ENCODE measurements around the gene SKA1.

Gene SKA1

GRCh38 chr18:50372743-50373142 lies 2.1 kb upstream of the SKA1 start:
- H3K4me3 ChIP-seq (ENCODE audit: low read depth, low read length), result no peak overlapping the region
- TF ChIP-seq MAX (IDR thresholded peaks at IDR 0.05; ENCODE audit: low read depth, low read length), result no peak
- no peak for TF ChIP-seq MYC (IDR thresholded peaks at IDR 0.05; ENCODE audit: low read depth, low read length)
- TF ChIP-seq POLR2A (IDR thresholded peaks at IDR 0.05; ENCODE audit: extremely low read depth, insufficient read length), result no peak
- no peak for TF ChIP-seq CTCF (IDR thresholded peaks at IDR 0.05; ENCODE audit: low read depth, low read length)
- peak; percentile 32 for DNase-seq (ENCODE audit: low read depth)

GRCh38 chr18:50373561-50374219 lies 1.2 kb upstream of the SKA1 start:
- no peak for DNase-seq (ENCODE audit: low read depth)
- no peak overlapping the region for H3K4me3 ChIP-seq (ENCODE audit: low read depth, low read length)
- no peak for TF ChIP-seq MAX (IDR thresholded peaks at IDR 0.05; ENCODE audit: low read depth, low read length)
- TF ChIP-seq POLR2A (IDR thresholded peaks at IDR 0.05; ENCODE audit: extremely low read depth, insufficient read length), result no peak
- no peak for TF ChIP-seq CTCF (IDR thresholded peaks at IDR 0.05; ENCODE audit: low read depth, low read length)
- no peak for TF ChIP-seq MYC (IDR thresholded peaks at IDR 0.05; ENCODE audit: low read depth, low read length)

- TF ChIP-seq MAX (IDR thresholded peaks at IDR 0.05; ENCODE audit: low read depth, low read length), result no peak
- TF ChIP-seq POLR2A (IDR thresholded peaks at IDR 0.05; ENCODE audit: extremely low read depth, insufficient read length), result no peak
- no peak for TF ChIP-seq CTCF (IDR thresholded peaks at IDR 0.05; ENCODE audit: low read depth, low read length)
- no peak for TF ChIP-seq MYC (IDR thresholded peaks at IDR 0.05; ENCODE audit: low read depth, low read length)
- peak overlapping the region; percentile 59 for H3K4me3 ChIP-seq (ENCODE audit: low read depth, low read length)
- DNase-seq (ENCODE audit: low read depth), result no peak
These were observed 560 bp upstream of the SKA1 start for GRCh38 chr18:50374220-50374752.

GRCh38 chr18:50377061-50377798 lies 2.4 kb downstream of the SKA1 start:
- no peak for DNase-seq (ENCODE audit: low read depth)
- H3K4me3 ChIP-seq (ENCODE audit: low read depth, low read length), result no peak overlapping the region
- TF ChIP-seq POLR2A (IDR thresholded peaks at IDR 0.05; ENCODE audit: extremely low read depth, insufficient read length) (no peak), CTCF (IDR thresholded peaks at IDR 0.05; ENCODE audit: low read depth, low read length) (no peak), MAX (IDR thresholded peaks at IDR 0.05; ENCODE audit: low read depth, low read length) (no peak)

- no peak for TF ChIP-seq MAX (IDR thresholded peaks at IDR 0.05; ENCODE audit: low read depth, low read length)
- no peak overlapping the region for H3K4me3 ChIP-seq (ENCODE audit: low read depth, low read length)
- DNase-seq (ENCODE audit: low read depth), result no peak
These were observed 14.1 kb downstream of the SKA1 start for GRCh38 chr18:50388988-50389387.

GRCh38 chr18:50393802-50394201 lies 19.0 kb downstream of the SKA1 start:
- no peak overlapping the region for H3K4me3 ChIP-seq (ENCODE audit: low read depth, low read length)
- no peak for DNase-seq (ENCODE audit: low read depth)

More at GRCh38 chr18:50393802-50394201, 19.0 kb downstream of the SKA1 start:
- TF ChIP-seq MYC (IDR thresholded peaks at IDR 0.05; ENCODE audit: low read depth, low read length) (no peak), CTCF (IDR thresholded peaks at IDR 0.05; ENCODE audit: low read depth, low read length) (no peak), POLR2A (IDR thresholded peaks at IDR 0.05; ENCODE audit: extremely low read depth, insufficient read length) (no peak), MAX (IDR thresholded peaks at IDR 0.05; ENCODE audit: low read depth, low read length) (no peak)
